Memory B cell (primary cell): ENCODE data around the gene GARS1.
"Not testable (repeated sequence)": the region's sequence is repeated elsewhere in the genome, so short reads cannot be mapped to it uniquely, and the experiment has no call there.

ENCODE experiments used
- ATAC-seq: fragments of 150-1000 bp; cut with Tn5 transposase; 2 replicates; pipeline ENCODE4 v1.10.0; 2021; ENCODE audit warnings: low read depth, mild to moderate bottlenecking, moderate library complexity
- DNase-seq, 2 donors: peaks; one replicate each; pipeline ENCODE4 v3.0.0; 2022; ENCODE audit warnings: low spot score in 2 of 2
- H3K27ac Mint-ChIP-seq: one replicate; pipeline ENCODE4 v1.8.0; 2022; ENCODE audit warnings: mild to moderate bottlenecking, moderate library complexity, mixed read lengths
- H3K27me3 Mint-ChIP-seq: one replicate; pipeline ENCODE4 v1.8.0; 2022; ENCODE audit warnings: mixed read lengths
- H3K36me3 Mint-ChIP-seq: one replicate; pipeline ENCODE4 v1.8.0; 2022; ENCODE audit warnings: mild to moderate bottlenecking, mixed read lengths
- H3K4me1 Mint-ChIP-seq: one replicate; pipeline ENCODE4 v1.8.0; 2022; ENCODE audit warnings: mixed read lengths
- H3K4me3 Mint-ChIP-seq: one replicate; pipeline ENCODE4 v1.8.0; 2022; ENCODE audit warnings: mild to moderate bottlenecking, moderate library complexity, mixed read lengths
- H3K9me3 Mint-ChIP-seq: one replicate; pipeline ENCODE4 v1.8.0; 2022; ENCODE audit warnings: mixed read lengths

GARS1 gene

DNA sequence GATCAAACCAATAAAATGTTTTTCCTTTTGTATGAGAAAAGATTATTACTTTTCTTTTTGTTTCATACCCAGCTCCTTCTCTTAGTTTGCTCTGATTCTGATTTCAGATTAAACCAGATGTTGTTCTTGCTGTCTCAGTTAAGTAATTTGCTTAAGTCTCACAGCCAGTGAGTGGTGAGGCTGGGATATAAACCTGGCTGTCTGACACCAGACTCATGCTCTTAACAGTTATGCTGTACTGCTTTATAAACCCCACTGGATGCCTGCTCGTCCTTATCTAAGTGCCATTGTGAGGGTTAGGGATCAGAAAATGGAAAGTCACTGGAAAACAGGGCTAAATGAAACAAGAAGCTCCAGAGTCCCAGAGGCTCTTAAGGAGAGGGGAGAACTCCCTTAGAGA is 24.3 kb downstream of the GARS1 start:
- Mint-ChIP-seq H3K36me3 (peaks cover 31% of the 10 kb centered on the region), H3K9me3 (no peaks in the 10 kb centered on the region), H3K4me3 (no peak overlapping the region), H3K4me1 (no peaks in the 10 kb centered on the region), H3K27ac (no peak overlapping the region), H3K27me3 (no peaks in the 10 kb centered on the region)
- ATAC-seq (no peak), DNase-seq (no peak)

DNA sequence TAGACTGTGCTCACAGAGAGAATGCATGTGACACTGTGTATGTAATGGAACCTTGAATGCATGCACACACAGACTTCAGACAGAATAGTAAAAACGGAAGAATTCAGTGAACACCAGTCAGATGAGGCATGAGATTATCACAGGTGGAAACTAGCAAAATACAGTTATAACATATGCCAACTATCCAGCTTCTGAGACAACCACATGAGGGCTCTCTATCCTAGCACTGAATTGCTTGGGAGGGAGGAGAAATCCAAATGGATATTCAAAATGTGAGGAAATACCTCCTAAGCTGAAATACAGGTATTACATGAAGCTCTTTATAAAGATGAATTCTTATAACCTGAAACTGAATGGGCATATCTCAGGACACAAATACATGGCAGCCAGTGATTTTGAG is 30.6 kb downstream of the GARS1 start:
- DNase-seq (no peak), ATAC-seq (no peak)
- peak overlapping the region; percentile 65 for H3K27ac Mint-ChIP-seq
- H3K36me3 Mint-ChIP-seq: peaks cover 41% of the 10 kb centered on the region
- H3K27me3 Mint-ChIP-seq: no peaks in the 10 kb centered on the region
- H3K9me3 Mint-ChIP-seq: no peaks in the 10 kb centered on the region
- no peaks in the 10 kb centered on the region for H3K4me1 Mint-ChIP-seq
- H3K4me3 Mint-ChIP-seq: no peak overlapping the region

DNA sequence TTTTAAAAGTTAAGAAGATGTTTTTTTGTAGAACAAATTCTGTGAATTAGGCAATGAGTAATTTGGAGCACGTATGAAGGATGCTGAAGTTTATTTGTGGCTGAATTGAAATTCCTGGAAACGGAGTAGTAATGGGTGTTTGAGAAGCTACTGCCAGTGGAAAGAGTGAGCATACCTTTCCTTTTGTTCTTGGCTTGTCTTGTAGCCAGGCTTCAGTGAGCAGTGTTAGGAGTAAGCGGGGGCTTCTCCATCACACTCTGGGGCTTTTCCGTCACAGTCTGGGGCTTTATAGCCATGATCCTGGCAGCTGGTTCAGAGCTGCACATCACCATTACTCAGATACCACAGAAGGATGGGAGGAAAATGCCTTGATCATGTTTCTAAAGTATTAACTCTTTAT is 32.3 kb downstream of the GARS1 start:
- Mint-ChIP-seq H3K36me3 (peaks cover 40% of the 10 kb centered on the region), H3K4me3 (no peak overlapping the region), H3K4me1 (no peaks in the 10 kb centered on the region), H3K9me3 (no peaks in the 10 kb centered on the region), H3K27ac (no peak overlapping the region), H3K27me3 (no peaks in the 10 kb centered on the region)
- DNase-seq (no peak), ATAC-seq (no peak)

DNA sequence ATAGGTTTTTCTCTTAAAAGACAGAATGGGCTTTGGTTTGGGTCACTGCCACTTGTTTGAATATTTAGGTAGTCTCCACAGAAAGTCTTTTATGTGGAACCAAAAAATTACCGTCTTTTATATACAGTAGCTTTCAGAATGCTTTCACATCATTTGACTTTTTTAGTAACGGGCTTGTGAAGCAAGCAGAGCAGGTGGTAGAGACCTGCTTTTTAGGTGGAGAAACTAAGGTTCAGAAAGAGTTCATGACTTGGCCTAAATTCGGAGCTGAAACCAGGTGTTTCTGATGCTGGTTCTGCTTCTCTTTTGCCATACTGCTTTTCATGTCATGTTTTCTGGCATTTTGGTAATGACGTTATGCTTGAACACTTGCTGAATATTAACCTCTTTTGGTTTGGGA is 36.3 kb downstream of the GARS1 start:
- H3K36me3 Mint-ChIP-seq: peaks cover 45% of the 10 kb centered on the region
- ATAC-seq (no peak), DNase-seq (no peak)
- no peak overlapping the region for H3K27ac Mint-ChIP-seq
- H3K27me3 Mint-ChIP-seq: no peaks in the 10 kb centered on the region
- H3K4me3 Mint-ChIP-seq: no peak overlapping the region
- H3K4me1 Mint-ChIP-seq: no peaks in the 10 kb centered on the region
- no peaks in the 10 kb centered on the region for H3K9me3 Mint-ChIP-seq

DNA sequence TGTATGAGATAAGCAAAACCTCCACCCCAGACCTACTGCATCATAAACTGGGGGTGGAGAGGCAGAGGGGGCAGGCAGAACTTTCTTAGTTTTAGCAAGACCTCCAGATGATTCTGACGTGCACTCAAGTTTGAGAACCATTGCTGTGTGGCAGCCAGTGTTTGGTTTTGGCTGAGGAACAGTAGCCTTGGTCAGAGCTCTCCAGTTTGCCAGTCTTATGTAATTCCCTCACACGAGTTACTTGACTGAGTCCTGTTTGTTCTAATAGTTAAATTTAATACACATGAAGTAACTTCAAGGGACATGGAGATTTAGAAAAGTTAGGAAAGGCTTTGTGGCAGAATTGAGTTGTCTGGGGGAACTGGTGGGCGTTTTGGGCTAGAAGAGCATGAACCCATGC is 38.5 kb downstream of the GARS1 start:
- Mint-ChIP-seq H3K9me3 (no peaks in the 10 kb centered on the region), H3K4me1 (no peaks in the 10 kb centered on the region), H3K27me3 (no peaks in the 10 kb centered on the region), H3K36me3 (peaks cover 41% of the 10 kb centered on the region), H3K4me3 (no peak overlapping the region), H3K27ac (peak overlapping the region; percentile 31)
- DNase-seq (no peak), ATAC-seq (no peak)

DNA sequence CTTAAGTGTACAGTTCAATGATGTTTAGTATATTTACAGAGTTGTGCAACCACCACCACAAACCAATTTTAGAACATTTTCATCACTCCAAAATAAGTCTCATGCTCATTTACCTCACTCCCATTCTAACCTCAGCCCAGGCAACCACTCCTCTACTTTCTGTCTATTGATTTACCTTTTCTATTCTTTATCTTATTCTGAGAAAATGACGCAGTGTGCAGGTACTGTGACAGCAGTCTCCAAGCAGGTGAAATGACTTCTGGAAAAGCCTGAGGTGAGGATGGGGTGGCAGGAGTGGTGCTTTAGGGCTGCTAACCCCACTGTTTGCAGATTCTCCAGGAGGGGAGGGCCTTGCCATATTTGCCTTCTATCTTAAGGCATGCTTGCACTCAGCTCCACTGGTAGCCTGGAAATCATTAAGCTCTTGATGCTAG is 39.5 kb downstream of the GARS1 start:
- no peak for ATAC-seq
- Mint-ChIP-seq H3K4me1 (no peaks in the 10 kb centered on the region), H3K27ac (no peak overlapping the region), H3K36me3 (peaks cover 35% of the 10 kb centered on the region), H3K4me3 (no peak overlapping the region), H3K9me3 (no peaks in the 10 kb centered on the region), H3K27me3 (no peaks in the 10 kb centered on the region)
- no peak for DNase-seq

DNA sequence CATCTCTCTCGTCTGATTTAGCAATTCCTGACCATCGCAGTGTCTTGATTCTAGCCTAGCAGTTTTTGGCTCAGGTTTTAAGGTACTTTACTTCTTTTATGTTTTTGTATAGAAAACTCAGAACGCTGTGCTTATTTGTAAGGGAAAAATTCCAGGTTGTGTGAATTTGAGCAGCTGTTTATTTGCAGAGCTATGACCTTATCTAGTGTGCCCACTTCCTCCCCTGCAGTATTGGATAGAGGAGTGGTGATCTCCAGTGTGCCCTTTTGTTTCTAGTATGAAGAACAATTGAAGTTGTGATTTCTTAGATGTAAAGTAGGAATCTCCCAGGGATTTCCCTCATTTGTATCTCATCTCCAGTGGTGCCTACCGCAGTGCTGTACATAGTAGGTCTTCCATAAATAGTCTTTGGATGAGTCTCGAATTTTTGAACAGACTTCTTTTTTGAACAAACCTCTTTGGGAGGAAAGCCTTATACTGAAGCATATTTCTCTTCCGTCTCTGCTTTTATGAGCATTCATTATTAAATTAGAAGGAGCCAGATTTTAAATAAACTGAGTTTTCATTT is 40.0 kb downstream of the GARS1 start:
- DNase-seq (no peak), ATAC-seq (no peak)
- Mint-ChIP-seq H3K36me3 (peaks cover 34% of the 10 kb centered on the region), H3K4me3 (no peak overlapping the region), H3K27me3 (no peaks in the 10 kb centered on the region), H3K27ac (no peak overlapping the region), H3K4me1 (no peaks in the 10 kb centered on the region), H3K9me3 (no peaks in the 10 kb centered on the region)

DNA sequence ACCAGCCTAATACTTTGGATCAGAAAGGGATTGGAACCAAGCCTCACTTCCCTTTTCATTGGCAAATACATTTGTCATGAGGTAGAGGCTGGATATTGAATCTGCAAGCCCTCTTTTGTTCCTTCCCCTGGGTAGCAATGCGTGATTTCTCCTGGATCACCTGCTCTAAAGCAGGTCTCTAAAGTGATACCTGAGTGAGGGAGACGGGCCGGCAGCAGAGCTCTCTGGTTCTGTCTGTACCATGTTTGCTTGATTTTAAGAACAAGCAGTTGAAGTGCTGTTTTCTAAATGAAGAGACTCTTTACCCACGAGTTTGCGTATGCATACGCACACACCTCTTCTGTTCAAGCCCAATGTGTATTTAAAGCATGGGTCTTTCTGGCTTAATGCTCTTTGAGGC is 41.1 kb downstream of the GARS1 start:
- Mint-ChIP-seq H3K27me3 (no peaks in the 10 kb centered on the region), H3K9me3 (no peaks in the 10 kb centered on the region), H3K4me1 (no peaks in the 10 kb centered on the region), H3K27ac (no peak overlapping the region), H3K4me3 (no peak overlapping the region), H3K36me3 (peaks cover 34% of the 10 kb centered on the region)
- DNase-seq: no peak
- ATAC-seq: no peak

DNA sequence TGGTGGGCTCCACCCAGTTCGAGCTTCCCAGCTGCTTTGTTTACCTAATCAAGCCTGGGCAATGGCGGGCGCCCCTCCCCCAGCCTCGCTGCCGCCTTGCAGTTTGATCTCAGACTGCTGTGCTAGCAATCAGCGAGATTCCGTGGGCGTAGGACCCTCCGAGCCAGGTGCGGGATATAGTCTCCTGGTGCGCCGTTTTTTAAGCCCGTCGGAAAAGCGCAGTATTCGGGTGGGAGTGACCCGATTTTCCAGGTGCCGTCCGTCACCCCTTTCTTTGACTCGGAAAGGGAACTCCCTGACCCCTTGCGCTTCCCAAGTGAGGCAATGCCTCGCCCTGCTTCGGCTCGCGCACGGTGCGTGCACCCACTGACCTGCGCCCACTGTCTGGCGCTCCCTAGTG is 47.6 kb downstream of the GARS1 start:
- H3K9me3 Mint-ChIP-seq, H3K27me3 Mint-ChIP-seq: not testable (repeated sequence)

DNA sequence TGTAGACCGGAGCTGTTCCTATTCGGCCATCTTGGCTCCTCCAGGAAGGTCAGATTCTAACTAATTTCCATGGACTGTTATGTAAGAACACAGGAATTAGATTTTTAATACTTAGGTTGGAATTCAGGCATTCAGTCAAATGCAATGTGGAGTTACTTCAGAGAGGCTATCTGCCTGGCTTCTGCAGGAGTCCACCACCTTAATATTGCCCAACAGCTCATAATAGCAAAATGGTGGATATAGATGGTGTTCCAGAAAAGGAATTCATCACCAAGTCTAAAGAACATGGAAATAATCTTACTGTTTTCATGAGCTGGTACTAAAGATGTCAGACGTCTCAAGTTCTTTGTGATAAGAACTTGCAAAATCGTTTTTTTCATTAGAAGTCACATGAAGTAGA is 48.1 kb downstream of the GARS1 start:
- no peaks in the 10 kb centered on the region for H3K4me1 Mint-ChIP-seq
- DNase-seq (no peak), ATAC-seq (no peak)
- no peaks in the 10 kb centered on the region for H3K36me3 Mint-ChIP-seq
- H3K4me3 Mint-ChIP-seq: no peak overlapping the region
- no peaks in the 10 kb centered on the region for H3K9me3 Mint-ChIP-seq
- H3K27ac Mint-ChIP-seq: no peak overlapping the region
- no peaks in the 10 kb centered on the region for H3K27me3 Mint-ChIP-seq

More for the DNA sequence above, 47.6 kb downstream of the GARS1 start:
- DNase-seq, H3K36me3 Mint-ChIP-seq, H3K27ac Mint-ChIP-seq, H3K4me1 Mint-ChIP-seq, H3K4me3 Mint-ChIP-seq, ATAC-seq: not testable (repeated sequence)

DNA sequence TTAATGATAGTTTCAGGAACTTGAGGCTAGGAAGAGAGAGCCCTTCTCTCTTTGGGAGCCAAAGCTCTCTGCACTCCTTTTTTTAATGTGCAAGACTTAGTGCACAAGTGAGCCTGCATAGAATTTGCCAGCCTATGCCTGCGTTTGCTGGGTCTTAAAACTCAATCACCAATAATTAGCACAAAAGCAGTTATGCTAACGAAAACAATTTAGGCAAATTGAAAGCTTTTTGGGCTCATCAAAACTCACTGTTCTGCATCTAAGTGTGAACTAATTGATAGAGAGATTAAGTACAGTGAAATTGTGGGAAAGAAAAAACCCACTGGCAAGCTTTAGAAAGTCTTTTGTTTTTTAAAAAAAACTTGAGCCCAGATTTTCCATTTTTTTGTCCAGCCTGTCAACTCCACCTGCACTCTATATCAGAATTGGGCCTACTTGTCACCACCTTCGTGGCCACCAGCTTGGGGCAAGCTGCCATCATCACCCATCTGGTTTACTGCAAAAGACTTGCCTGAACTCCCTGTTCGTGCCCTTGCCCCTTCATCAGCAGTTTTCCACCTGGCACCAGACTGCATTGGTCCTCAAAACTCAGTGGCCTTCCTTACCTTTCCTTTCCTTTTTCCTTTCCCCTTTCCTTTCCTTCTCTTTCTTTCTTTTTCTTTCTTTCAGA is 49.7 kb downstream of the GARS1 start:
- H3K36me3 Mint-ChIP-seq: no peaks in the 10 kb centered on the region
- no peak overlapping the region for H3K27ac Mint-ChIP-seq

DNA sequence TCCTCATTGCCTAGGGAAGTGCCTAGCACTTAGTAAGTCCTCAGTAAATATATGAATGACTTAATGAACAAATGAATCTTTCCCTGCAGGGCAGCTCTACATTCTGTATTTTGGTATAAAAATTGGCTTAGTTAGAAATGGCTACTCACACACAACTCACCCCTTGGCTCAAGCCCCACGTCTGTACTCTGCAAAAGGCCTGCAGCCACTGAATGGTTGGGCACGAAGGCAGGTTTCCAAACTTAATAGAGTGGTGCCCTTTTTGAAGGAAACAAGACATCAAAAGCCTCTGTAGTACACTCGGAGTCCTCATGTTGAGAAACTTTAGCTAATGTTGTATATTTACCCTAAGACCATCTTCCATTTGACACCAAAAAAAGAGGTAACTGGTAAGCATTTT is 51.0 kb downstream of the GARS1 start:
- Mint-ChIP-seq H3K36me3 (no peaks in the 10 kb centered on the region), H3K4me3 (no peak overlapping the region), H3K27ac (no peak overlapping the region), H3K9me3 (no peaks in the 10 kb centered on the region), H3K27me3 (no peaks in the 10 kb centered on the region), H3K4me1 (no peaks in the 10 kb centered on the region)
- DNase-seq: no peak
- no peak for ATAC-seq

More for the DNA sequence above, 49.7 kb downstream of the GARS1 start:
- H3K4me1 Mint-ChIP-seq: no peaks in the 10 kb centered on the region
- ATAC-seq: no peak
- no peaks in the 10 kb centered on the region for H3K27me3 Mint-ChIP-seq
- DNase-seq: no peak
- H3K9me3 Mint-ChIP-seq: no peaks in the 10 kb centered on the region
- no peak overlapping the region for H3K4me3 Mint-ChIP-seq

DNA sequence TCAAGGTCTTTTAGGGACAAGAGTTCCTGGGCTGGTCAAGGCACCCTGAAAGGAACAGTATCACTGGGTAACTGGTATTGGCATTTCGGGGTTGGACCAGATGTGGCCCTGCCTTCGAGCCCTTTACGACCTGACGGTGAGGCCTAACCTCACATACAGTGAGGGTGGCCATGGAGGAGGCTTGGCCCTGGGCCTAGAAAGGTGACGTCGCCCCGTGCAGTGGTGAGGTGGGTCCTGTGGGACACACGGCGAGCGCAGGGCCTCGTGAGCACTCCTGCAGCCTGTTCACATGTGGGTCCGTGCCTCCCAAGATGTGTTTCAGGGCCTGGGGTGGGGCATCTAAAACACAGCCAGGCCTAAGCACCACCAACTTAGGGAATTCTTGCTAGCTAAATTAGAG is 51.5 kb downstream of the GARS1 start:
- H3K27me3 Mint-ChIP-seq: no peaks in the 10 kb centered on the region
- no peak for DNase-seq
- no peaks in the 10 kb centered on the region for H3K4me1 Mint-ChIP-seq
- H3K36me3 Mint-ChIP-seq: no peaks in the 10 kb centered on the region
- no peaks in the 10 kb centered on the region for H3K9me3 Mint-ChIP-seq
- H3K4me3 Mint-ChIP-seq: no peak overlapping the region
- ATAC-seq: no peak
- H3K27ac Mint-ChIP-seq: no peak overlapping the region

DNA sequence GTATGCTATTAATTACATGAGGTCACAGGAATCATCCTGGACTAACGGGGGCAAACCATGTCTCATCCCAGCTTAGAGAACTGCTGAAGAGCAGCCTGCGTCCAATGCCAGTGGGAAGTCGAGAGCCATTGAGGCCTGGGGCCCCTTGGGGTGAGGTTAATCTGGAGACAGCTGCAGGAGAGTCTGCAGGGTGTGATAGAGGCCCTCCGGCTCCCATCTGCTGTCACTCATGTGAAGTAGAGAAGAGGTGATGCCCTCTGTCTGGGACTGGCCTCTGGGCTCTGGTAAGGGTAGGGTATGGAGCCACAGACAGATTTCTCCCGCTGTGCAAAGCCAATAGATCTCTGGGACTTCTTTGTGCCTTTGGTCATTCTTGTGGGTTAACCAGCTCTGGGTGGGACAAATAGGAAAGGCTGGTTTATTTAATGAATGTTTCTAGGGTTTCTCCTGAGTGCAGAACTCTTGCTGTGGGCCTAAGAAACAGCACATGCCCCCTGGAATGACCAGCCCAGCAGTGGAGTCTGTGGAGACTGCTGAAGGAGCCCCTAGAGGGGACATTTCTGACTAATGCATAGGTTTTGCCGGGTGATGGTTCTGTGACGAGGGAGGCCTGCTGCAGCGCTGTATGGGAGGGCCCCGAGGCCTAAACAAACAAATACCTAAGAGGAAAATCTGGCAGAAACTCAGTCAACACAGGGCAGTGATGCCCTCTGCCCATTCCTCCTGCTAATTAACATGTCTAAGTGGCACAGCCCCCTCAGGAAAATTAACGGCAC is 53.1 kb downstream of the GARS1 start:
- Mint-ChIP-seq H3K27ac (no peak overlapping the region), H3K4me1 (no peaks in the 10 kb centered on the region), H3K36me3 (no peaks in the 10 kb centered on the region), H3K9me3 (no peaks in the 10 kb centered on the region), H3K4me3 (no peak overlapping the region), H3K27me3 (no peaks in the 10 kb centered on the region)
- DNase-seq: no peak
- ATAC-seq: no peak
